T-cell (primary cell): Measurements from ENCODE around the gene ZSCAN18. TPM values are rescaled to one million over a fixed set of nuclear protein-coding genes. Genes with fewer than 3 reads are reported as not detected.

Source experiments
- ATAC-seq, 4 experiments: fragments of 200-7000 bp in 3 of 4; fragments of 150-1000 bp in 1 of 4; cut with Tn5 transposase; replicated peaks in 1 of 4; 1 replicate in 3 of 4; 2 replicates in 1 of 4; pipeline ENCODE4 v1.10.0; 2021; ENCODE audit warnings: moderate library complexity in 3 of 4, mild to moderate bottlenecking in 2 of 4, moderate number of reproducible peaks in 1 of 4
- CTCF ChIA-PET, 2 donors: fragments of 300-600 bp; sonication (Branson Sonifier 250); formaldehyde crosslinking; loops; one replicate each; lab custom pipeline; 2022; ENCODE audit warnings: antibody characterized with exemption in 2 of 2; lab: Charles Lee
- POLR2A ChIA-PET, 2 donors: fragments of 300-600 bp; sonication (Branson Sonifier 250); formaldehyde crosslinking; loops; one replicate each; lab custom pipeline; 2022; ENCODE audit warnings: antibody characterized with exemption in 2 of 2; lab: Charles Lee
- DNase-seq, 35 experiments: peaks; one replicate each; pipeline versions ENCODE4 v3.0.0 to v3.0.0-alpha.2; 2013 to 2023
- H3K27ac ChIP-seq: one replicate; pipeline ENCODE4 v1.5.1; 2013; ENCODE audit warnings: low read length
- H3K27me3 ChIP-seq, 2 experiments: replicated peaks in 1 of 2; 1 replicate in 1 of 2; 2 replicates in 1 of 2; pipeline versions ENCODE4 v1.6.1 to v1.7.0; 2013; ENCODE audit warnings: low read length in 1 of 2, mixed read lengths in 1 of 2; ENCODE audit not compliant: control insufficient read depth in 2 of 2, insufficient read depth in 2 of 2; ENCODE audit errors: extremely low read depth in 1 of 2
- H3K36me3 ChIP-seq, 2 donors: 1 replicate in 1 of 2; 2 replicates in 1 of 2; pipeline versions ENCODE4 v1.6.1 to v1.7.0; 2013; ENCODE audit warnings: low read length in 1 of 2; ENCODE audit not compliant: control insufficient read depth in 2 of 2, insufficient read depth in 1 of 2; ENCODE audit errors: extremely low read depth in 1 of 2
- H3K4me1 ChIP-seq, 2 experiments: 1 replicate in 1 of 2; 2 replicates in 1 of 2; pipeline versions ENCODE4 v1.6.1 to v1.7.0; 2013; ENCODE audit warnings: low read length in 2 of 2, mixed read lengths in 1 of 2; ENCODE audit not compliant: insufficient read depth in 2 of 2, control insufficient read depth in 1 of 2; ENCODE audit errors: extremely low read depth in 1 of 2
- H3K4me3 ChIP-seq, 2 donors: 1 replicate in 1 of 2; 2 replicates in 1 of 2; pipeline versions ENCODE4 v1.5.1 to v1.7.0; 2013; ENCODE audit warnings: mild to moderate bottlenecking in 2 of 2, low read length in 1 of 2, moderate library complexity in 1 of 2; ENCODE audit not compliant: control insufficient read depth in 1 of 2; ENCODE audit errors: extremely low read depth in 1 of 2
- H3K9me3 ChIP-seq: 2 replicates; pipeline ENCODE4 v1.7.0; 2013
- H3K27ac Mint-ChIP-seq, 2 donors: one replicate each; pipeline ENCODE4 v1.8.0; 2020 to 2021; ENCODE audit warnings: mild to moderate bottlenecking in 2 of 2, mixed read lengths in 2 of 2
- H3K27me3 Mint-ChIP-seq, 2 donors: one replicate each; pipeline ENCODE4 v1.8.0; 2021 to 2022; ENCODE audit warnings: mixed read lengths in 2 of 2
- H3K36me3 Mint-ChIP-seq: one replicate; pipeline ENCODE4 v1.8.0; 2021; ENCODE audit warnings: mixed read lengths
- H3K4me1 Mint-ChIP-seq, 3 donors: one replicate each; pipeline ENCODE4 v1.8.0; 2020 to 2022; ENCODE audit warnings: mixed read lengths in 3 of 3, mild to moderate bottlenecking in 1 of 3
- H3K4me3 Mint-ChIP-seq, 3 donors: one replicate each; pipeline ENCODE4 v1.8.0; 2020 to 2022; ENCODE audit warnings: mild to moderate bottlenecking in 3 of 3, mixed read lengths in 3 of 3, moderate library complexity in 3 of 3
- H3K9me3 Mint-ChIP-seq, 3 donors: one replicate each; pipeline ENCODE4 v1.8.0; 2020 to 2022; ENCODE audit warnings: mixed read lengths in 3 of 3
- WGBS: methylation state at CpG from one replicate; pipeline ENCODE4 v1.1.5; 2013; ENCODE audit warnings: missing lambda C conversion rate; ENCODE audit not compliant: insufficient coverage; 5-methylcytosine and 5-hydroxymethylcytosine counted together
- total RNA-seq, 35 experiments: library from RNA in 6 of 35; stranded (reverse) in 6 of 35; fragments of 120-200 nt in 1 of 35; gene quantifications; one replicate each; pipeline versions ENCODE4 v1.2.1 to v1.2.4 and lab custom pipeline; 2013 to 2026

ZSCAN18 gene
- total RNA-seq, 5 donors from 2014 or later (not counting 1 experiment from before 2014, with no cell fraction given), result 45.3 to 62.6 (median 52.4) TPM

DNA sequence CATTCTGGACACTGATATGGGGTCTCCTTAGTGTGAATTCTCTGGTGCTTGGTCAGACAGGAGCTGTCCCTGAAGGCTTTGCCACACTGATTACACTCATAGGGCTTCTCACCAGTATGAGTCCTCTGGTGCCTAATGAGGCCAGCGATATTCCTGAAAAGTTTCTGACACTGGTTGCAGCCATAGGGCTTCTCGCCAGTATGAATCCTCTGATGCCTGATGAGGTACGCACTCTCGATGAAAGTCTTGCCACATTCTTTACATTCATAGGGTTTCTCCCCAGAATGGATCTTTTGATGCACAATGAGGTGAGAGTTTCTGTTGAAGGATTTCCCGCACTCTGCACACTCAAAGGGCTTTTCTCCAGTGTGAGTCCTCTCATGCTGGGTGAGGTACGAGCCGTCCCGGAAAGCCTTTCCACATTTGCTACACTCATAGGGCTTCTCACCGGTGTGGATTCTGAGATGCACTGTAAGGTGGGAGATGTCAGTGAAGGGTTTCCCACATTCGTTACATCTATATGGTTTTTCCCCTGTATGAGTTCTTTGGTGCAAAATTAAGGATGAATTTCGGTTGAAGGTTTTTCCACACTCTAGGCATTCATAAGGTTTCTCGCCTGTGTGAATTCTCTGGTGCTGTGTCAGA is 30.1 kb upstream of the ZSCAN18 start:
- CTCF ChIA-PET, result no interaction called here
- Histone ChIP-seq H3K9me3 (peaks cover 37% of the 10 kb centered on the region), H3K27ac (no peak overlapping the region), H3K36me3 (peaks cover 29 to 32% of the 10 kb centered on the region in 2 donors), H3K4me1 (no peaks in the 10 kb centered on the region), H3K27me3 (no peaks in the 10 kb centered on the region), H3K4me3 (peak overlapping the region in 1 of 2 donors; percentile 35)
- no peak for ATAC-seq
- no CpG with 5 or more reads among the region's 12 CpGs for WGBS
- no peak for DNase-seq
- no peak overlapping the region for H3K27ac Mint-ChIP-seq
- no peak overlapping the region for H3K4me3 Mint-ChIP-seq
- POLR2A ChIA-PET, result no interaction called here
- no peaks in the 10 kb centered on the region for H3K4me1 Mint-ChIP-seq
- peaks cover 22 to 58% (median 49%) of the 10 kb centered on the region in 3 donors for H3K9me3 Mint-ChIP-seq
- H3K27me3 Mint-ChIP-seq, result no peaks in the 10 kb centered on the region
- peaks cover 72% of the 10 kb centered on the region for H3K36me3 Mint-ChIP-seq

DNA sequence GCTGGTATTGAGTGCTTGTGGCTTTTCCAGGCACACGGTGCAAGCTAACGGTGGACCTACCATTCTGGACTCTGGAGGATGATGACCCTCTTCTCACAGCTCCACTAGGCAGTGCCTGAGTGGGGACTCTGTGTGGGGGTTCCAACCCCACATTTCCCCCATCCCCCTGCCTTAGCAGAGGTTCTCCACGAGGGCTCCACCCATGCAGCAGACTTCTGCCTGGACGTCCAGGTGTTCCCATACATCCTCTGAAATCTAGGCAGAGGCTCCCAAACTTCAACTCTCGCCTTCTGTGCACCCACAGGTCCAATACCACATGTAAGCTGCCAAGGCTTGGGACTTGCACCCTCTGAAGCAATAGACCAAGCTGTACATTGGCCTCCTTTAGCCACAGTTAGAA is 25.3 kb upstream of the ZSCAN18 start:
- Histone ChIP-seq H3K4me3 (peak overlapping the region in 1 of 2 donors; percentile 33), H3K36me3 (peaks cover 3% of the 10 kb centered on the region in 2 donors), H3K27ac (no peak overlapping the region), H3K9me3 (peaks cover 18% of the 10 kb centered on the region), H3K27me3 (peaks cover 0 to 4% of the 10 kb centered on the region in 2 experiments), H3K4me1 (no peaks in the 10 kb centered on the region)
- WGBS, result 50% methylated on average over 2 of the region's 5 CpGs
- H3K9me3 Mint-ChIP-seq, result peaks cover 28 to 67% (median 60%) of the 10 kb centered on the region in 3 donors
- H3K27me3 Mint-ChIP-seq, result peaks cover 0 to 3% of the 10 kb centered on the region in 2 donors
- no peak for ATAC-seq
- no peak overlapping the region for H3K27ac Mint-ChIP-seq
- peaks cover 42% of the 10 kb centered on the region for H3K36me3 Mint-ChIP-seq
- ChIA-PET POLR2A (no interaction called here), CTCF (no interaction called here)
- no peak for DNase-seq
- no peak overlapping the region for H3K4me3 Mint-ChIP-seq
- no peaks in the 10 kb centered on the region for H3K4me1 Mint-ChIP-seq

DNA sequence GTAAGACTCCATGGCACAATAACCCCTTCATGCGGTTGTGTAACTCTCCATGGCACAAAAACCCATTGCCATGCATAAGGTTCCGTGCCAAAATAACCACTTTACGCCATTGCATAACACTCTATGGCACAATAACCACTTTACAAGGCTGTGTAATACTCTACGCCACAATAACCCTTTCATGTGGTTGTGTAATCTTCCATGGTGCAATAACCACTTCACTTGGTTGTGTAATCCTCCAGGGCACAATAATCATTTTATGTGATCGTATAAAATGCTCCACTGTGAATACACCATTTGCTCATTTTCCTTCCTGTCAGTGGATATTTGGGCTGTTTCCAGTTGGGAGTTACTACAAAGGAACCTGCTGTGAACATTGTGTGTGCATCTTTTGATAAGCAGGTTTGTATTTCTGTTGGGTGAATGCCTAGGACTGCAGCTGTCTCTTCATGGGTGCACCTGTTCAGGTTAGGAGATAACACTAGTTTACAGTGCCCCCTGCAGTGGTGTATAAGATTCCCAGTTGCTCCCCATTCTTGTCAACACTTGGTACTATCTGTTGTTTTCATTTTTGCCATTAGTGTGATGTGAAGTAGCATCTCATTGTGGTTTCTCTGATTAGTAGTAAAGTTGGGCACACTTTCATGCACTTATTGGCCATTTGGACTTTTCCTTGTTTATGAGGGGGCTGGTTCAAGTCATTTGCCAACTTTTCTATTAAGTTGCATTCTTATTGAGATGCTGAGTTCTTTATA is 21.1 kb upstream of the ZSCAN18 start:
- ATAC-seq (no peak), DNase-seq (no peak)
- no peaks in the 10 kb centered on the region for H3K36me3 ChIP-seq
- no peaks in the 10 kb centered on the region for H3K9me3 ChIP-seq
- WGBS, result 78% methylated on average over 2 of the region's 5 CpGs
- Mint-ChIP-seq H3K9me3 (peaks cover 24 to 69% (median 66%) of the 10 kb centered on the region in 3 donors), H3K4me1 (no peaks in the 10 kb centered on the region), H3K4me3 (no peak overlapping the region), H3K27me3 (peaks cover 15 to 17% of the 10 kb centered on the region in 2 donors), H3K27ac (no peak overlapping the region), H3K36me3 (peaks cover 43% of the 10 kb centered on the region)
- H3K4me1 ChIP-seq, result no peaks in the 10 kb centered on the region
- ChIA-PET CTCF (no interaction called here), POLR2A (no interaction called here)
- H3K4me3 ChIP-seq, result no peak overlapping the region
- H3K27ac ChIP-seq, result no peak overlapping the region
- H3K27me3 ChIP-seq, result peaks cover 0 to 18% of the 10 kb centered on the region in 2 experiments

DNA sequence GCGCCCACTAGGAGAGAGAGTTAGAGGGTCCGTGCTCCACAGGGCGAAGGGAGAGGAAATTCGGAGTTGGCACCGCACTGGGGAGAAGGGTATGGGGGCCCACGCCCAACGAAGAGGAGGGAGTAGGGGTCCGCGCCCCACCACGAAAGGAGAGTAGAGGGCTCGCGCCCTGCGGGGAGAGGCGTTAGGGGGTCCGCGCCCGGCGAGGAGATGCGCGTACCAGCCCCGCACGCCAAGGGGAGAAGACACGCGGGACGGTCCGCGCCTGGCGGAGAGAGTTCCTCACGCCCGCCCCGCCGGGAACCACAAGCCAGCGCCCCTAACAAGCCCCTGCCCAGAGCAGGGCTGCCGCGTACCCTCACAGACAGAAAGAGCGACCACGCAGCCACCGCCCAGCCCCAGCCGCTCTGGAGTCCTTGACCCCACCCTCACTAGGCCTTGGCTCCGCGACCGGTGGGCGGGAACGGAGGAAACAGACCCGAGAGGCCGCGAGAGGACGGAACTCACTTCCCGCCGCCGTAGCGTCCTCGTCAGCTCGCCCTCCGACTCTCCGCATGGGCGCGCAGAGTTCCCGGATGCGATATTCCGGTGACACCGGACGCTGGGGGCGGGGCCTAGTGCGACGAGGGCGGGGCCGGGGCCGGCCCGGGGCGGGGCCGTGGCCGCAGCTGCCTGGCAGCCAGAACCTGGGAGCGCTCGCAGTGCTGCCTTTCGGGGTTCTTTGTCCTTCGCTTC is 20.0 kb upstream of the ZSCAN18 start:
- ChIA-PET CTCF (no interaction called here), POLR2A (no interaction called here)
- no peaks in the 10 kb centered on the region for H3K36me3 ChIP-seq
- H3K27me3 ChIP-seq, result peaks cover 0 to 18% of the 10 kb centered on the region in 2 experiments
- peaks cover 45% of the 10 kb centered on the region for H3K36me3 Mint-ChIP-seq
- DNase-seq, result no peak
- peaks cover 15 to 17% of the 10 kb centered on the region in 2 donors for H3K27me3 Mint-ChIP-seq
- no peak overlapping the region for H3K27ac Mint-ChIP-seq
- 22% methylated on average over 73 of the region's 77 CpGs for WGBS
- no peak for ATAC-seq
- peak overlapping the region in 1 of 2 donors; percentile 32 for H3K4me3 ChIP-seq
- H3K4me3 Mint-ChIP-seq, result peak overlapping the region in 1 of 3 donors; percentile 46
- H3K4me1 ChIP-seq, result no peaks in the 10 kb centered on the region
- H3K4me1 Mint-ChIP-seq, result no peaks in the 10 kb centered on the region
- no peak overlapping the region for H3K27ac ChIP-seq
- peaks cover 19 to 68% (median 65%) of the 10 kb centered on the region in 3 donors for H3K9me3 Mint-ChIP-seq
- no peaks in the 10 kb centered on the region for H3K9me3 ChIP-seq

DNA sequence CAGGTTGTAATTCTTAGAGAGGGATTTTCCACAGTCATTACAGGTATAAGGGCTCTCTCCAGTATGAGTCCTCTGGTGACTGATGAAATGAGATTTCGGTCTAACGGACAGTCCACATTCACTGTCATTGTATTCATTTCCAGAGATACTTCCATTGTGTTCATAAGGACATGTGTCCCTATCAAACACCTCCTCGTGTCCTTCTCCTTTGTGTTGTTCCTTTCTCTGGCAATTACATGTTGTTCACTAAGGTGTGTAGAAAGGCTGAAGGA is 10.5 kb upstream of the ZSCAN18 start:
- H3K4me1 ChIP-seq, result no peaks in the 10 kb centered on the region
- peaks cover 10 to 55% (median 51%) of the 10 kb centered on the region in 3 donors for H3K9me3 Mint-ChIP-seq
- WGBS, result no CpG with 5 or more reads among the region's 3 CpGs
- H3K9me3 ChIP-seq, result peaks cover 8% of the 10 kb centered on the region
- H3K4me1 Mint-ChIP-seq, result no peaks in the 10 kb centered on the region
- CTCF ChIA-PET, result no interaction called here
- H3K27me3 ChIP-seq, result no peaks in the 10 kb centered on the region
- no peaks in the 10 kb centered on the region for H3K27me3 Mint-ChIP-seq
- H3K4me3 Mint-ChIP-seq, result no peak overlapping the region
- H3K27ac ChIP-seq, result no peak overlapping the region
- H3K27ac Mint-ChIP-seq, result no peak overlapping the region
- peaks cover 26% of the 10 kb centered on the region for H3K36me3 Mint-ChIP-seq
- no peaks in the 10 kb centered on the region for H3K36me3 ChIP-seq
- no peak for ATAC-seq
- POLR2A ChIA-PET, result no interaction called here
- peak overlapping the region in 1 of 2 donors; percentile 38 for H3K4me3 ChIP-seq
- no peak for DNase-seq

DNA sequence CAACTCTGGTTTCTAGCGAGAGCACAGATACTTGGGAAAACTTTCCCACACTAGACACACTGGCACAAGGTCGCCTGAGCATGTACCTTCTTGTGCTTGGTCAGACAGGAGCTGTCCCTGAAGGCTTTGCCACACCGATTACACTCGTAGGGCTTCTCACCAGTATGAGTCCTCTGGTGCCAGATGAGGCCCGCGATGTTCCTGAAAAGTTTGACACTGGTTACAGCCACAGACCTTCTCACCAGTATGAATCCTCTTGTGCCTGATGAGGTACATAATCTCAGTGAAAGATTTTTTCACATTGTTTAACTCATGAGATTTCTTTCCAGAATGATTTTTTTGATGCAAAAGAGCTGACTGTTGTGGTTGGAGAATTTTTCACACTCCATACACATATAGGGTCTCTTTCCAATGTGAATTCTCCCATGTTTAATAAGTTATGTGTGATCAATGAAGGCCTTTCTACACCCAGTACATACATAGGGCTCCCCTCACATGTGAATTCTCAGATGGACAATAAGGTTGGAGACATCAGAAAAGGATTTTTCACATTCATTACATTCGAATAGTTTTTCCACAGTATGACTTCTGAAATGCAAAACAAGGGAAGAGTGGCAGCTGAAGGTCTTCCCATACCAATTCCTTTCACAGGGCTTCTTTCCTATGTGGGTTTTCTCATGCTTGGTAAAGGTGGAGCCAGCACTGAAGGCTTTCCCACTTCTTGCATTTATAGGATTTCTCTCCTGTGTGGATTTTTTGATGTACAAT is 9.9 kb upstream of the ZSCAN18 start:
- peak overlapping the region in 1 of 2 donors; percentile 15 for H3K4me3 ChIP-seq
- H3K4me1 ChIP-seq, result no peaks in the 10 kb centered on the region
- DNase-seq, result no peak
- no peaks in the 10 kb centered on the region for H3K4me1 Mint-ChIP-seq
- ChIA-PET POLR2A (no interaction called here), CTCF (no interaction called here)
- H3K36me3 ChIP-seq, result no peaks in the 10 kb centered on the region
- no peaks in the 10 kb centered on the region for H3K27me3 Mint-ChIP-seq
- no peak overlapping the region for H3K4me3 Mint-ChIP-seq
- H3K9me3 Mint-ChIP-seq, result peaks cover 13 to 56% (median 52%) of the 10 kb centered on the region in 3 donors
- no peak for ATAC-seq
- no peak overlapping the region for H3K27ac Mint-ChIP-seq
- H3K36me3 Mint-ChIP-seq, result peaks cover 27% of the 10 kb centered on the region
- 79% methylated on average over 4 of the region's 7 CpGs for WGBS
- no peak overlapping the region for H3K27ac ChIP-seq
- H3K27me3 ChIP-seq, result peaks cover 0 to under 1% of the 10 kb centered on the region in 2 experiments
- peaks cover 8% of the 10 kb centered on the region for H3K9me3 ChIP-seq
